ENCODE data around the gene SOD3.

DNA sequence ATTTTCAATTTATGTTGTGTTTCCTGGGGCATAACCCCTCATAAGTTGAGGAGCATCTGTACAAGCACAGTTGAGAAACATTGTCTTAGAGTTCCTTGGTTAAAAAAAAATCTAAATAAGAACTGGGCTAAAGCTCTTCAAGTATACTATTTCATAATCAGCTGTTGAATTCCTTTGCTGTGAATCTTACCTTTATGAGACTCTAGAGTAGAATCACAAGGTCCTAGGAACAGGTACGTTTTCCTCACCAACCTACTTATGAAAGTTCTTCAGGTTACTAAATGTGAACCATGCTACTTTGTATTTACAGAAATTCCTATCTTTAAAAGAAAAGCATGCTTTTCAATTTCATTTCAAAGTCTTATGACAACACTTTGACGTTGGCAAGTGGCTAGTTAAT is 20.9 kb upstream of the SOD3 start:
- no peak for TF ChIP-seq CTCF (optimal IDR thresholded peaks at IDR 0.05 in 1 of 3, IDR thresholded peaks at IDR 0.05 in 1 of 3, conservative IDR thresholded peaks at IDR 0.05 in 1 of 3; ENCODE audit: extremely low read depth in 1 of 3, insufficient read depth in 2 of 3, low read length in 3 of 3)
- no peak for TF ChIP-seq EZH2 (IDR thresholded peaks at IDR 0.05; ENCODE audit: low read length)
